GM12874 (cell line): Measurements from ENCODE around the gene ADIPOR1.

ENCODE experiments used
- CTCF ChIP-seq: IDR thresholded peaks from 2 replicates; pipeline ENCODE4 v1.5.1; 2011; ENCODE audit warnings: low read depth, mild to moderate bottlenecking, control low read depth, low read length, moderate library complexity; ENCODE audit not compliant: insufficient read depth

Gene ADIPOR1

GRCh38 chr1:202926581-202927491, 31.3 kb downstream of the ADIPOR1 start, which contains the start of gene KLHL12:
TSS of gene KLHL12 (minus strand) at chr1:202927234. CDS start at chr1:202925162, 2,072 bp downstream.
- TF ChIP-seq CTCF: peak; percentile 71

DNA sequence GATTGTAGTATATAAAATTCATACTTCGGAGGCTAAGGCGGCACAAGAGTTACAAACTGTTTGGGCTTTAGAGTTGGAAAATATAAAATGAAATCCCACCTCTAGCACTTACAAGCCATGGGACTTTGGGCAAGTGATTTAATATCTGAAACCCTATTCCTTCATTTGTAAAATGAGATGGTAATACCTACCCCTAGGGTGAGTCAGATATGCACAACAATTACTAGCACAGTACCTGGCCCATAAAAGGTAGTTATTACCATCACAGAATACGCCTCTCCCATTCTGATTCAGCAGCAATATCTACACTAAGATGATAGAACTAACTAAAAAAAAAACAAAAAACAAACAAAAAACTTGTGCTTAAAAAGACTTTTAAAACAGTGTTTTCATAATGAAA, 34.6 kb downstream of the ADIPOR1 start:
- no peak for TF ChIP-seq CTCF

- no peak for TF ChIP-seq CTCF
Observed at GRCh38 chr1:202919615-202920014, 38.5 kb downstream of the ADIPOR1 start.

DNA sequence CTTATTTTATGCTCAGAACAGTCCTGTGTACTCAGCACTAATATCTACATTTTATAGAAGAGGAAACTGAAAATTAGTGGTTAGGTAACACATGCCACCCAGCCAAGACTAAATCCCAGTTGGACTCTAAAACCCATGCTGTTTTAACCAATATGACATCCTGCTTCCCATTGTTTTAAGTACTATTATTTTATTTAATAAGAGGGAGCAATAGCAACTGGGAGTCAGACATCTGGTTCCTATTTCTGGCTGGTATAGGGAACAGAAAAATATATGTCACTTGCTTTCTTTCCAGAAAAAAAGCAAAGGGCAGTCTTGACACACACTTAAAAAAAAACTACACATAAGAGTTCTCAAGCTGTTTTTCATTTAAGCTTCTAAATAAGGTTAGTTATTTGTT, 43.0 kb downstream of the ADIPOR1 start:
- no peak for TF ChIP-seq CTCF

- TF ChIP-seq CTCF: no peak
Observed at GRCh38 chr1:202909494-202909893, 48.6 kb downstream of the ADIPOR1 start.

DNA sequence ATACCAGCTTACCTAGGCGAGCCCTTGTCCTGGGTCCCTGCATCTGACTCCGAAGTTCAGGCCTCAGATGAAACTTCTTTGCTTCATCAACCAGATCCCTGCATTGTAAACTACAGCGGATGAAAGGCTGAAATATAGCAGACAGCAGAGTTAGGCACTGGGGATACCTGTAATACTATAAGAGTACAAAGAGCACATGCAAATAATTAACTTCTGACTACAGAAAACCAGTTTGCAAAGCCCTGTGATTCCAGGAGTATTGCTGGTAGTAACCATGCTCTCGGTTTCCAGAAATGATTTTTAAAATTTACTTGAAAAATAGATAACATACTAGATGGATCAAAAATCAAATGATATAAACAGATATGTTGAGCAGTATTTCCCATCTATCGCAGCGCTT, 49.1 kb downstream of the ADIPOR1 start:
- no peak for TF ChIP-seq CTCF

- no peak for TF ChIP-seq CTCF
Observed at GRCh38 chr1:202905331-202905730, 52.8 kb downstream of the ADIPOR1 start.
